Embryonic facial prominence (tissue), 1 donor: ENCODE results near the gene EOLA1.
"Not testable (repeated sequence)": the region's sequence is repeated elsewhere in the genome, so short reads cannot be mapped to it uniquely, and the experiment has no call there.

ENCODE experiments used
- DNase-seq: peaks from one replicate; pipeline ENCODE4 v3.0.0-alpha.2; 2016; ENCODE audit errors: extremely low spot score

EOLA1 gene

GRCh38 chrX:149513825-149514428 lies 26.9 kb upstream of the EOLA1 start:
- DNase-seq, result no peak

- no peak for DNase-seq
Measured at GRCh38 chrX:149515954-149516602, 24.7 kb upstream of the EOLA1 start.

- no peak for DNase-seq
Measured at GRCh38 chrX:149516604-149517003, 24.2 kb upstream of the EOLA1 start.

GRCh38 chrX:149517308-149517707 lies 23.5 kb upstream of the EOLA1 start:
- no peak for DNase-seq

- DNase-seq, result no peak
Measured at GRCh38 chrX:149518236-149518635, 22.6 kb upstream of the EOLA1 start.

GRCh38 chrX:149520636-149521277 lies 20.1 kb upstream of the EOLA1 start:
- not testable (repeated sequence) for DNase-seq

GRCh38 chrX:149521438-149521837 lies 19.4 kb upstream of the EOLA1 start:
- no peak for DNase-seq

GRCh38 chrX:149522916-149523315 lies 17.9 kb upstream of the EOLA1 start:
- DNase-seq, result no peak

- DNase-seq, result not testable (repeated sequence)
Measured at GRCh38 chrX:149525389-149525788, 15.4 kb upstream of the EOLA1 start.

GRCh38 chrX:149525903-149526302 lies 14.9 kb upstream of the EOLA1 start:
- DNase-seq, result not testable (repeated sequence)

GRCh38 chrX:149526318-149527033 lies 14.3 kb upstream of the EOLA1 start:
- DNase-seq, result not testable (repeated sequence)

GRCh38 chrX:149527705-149528104 lies 13.1 kb upstream of the EOLA1 start:
- no peak for DNase-seq

GRCh38 chrX:149528381-149528780 lies 12.4 kb upstream of the EOLA1 start:
- DNase-seq, result no peak

GRCh38 chrX:149531599-149531998 lies 9.2 kb upstream of the EOLA1 start:
- no peak for DNase-seq

GRCh38 chrX:149532868-149533267 lies 7.9 kb upstream of the EOLA1 start:
- DNase-seq, result not testable (repeated sequence)

- DNase-seq, result not testable (repeated sequence)
Measured at GRCh38 chrX:149533999-149534398, 6.8 kb upstream of the EOLA1 start.

- DNase-seq, result not testable (repeated sequence)
Measured at GRCh38 chrX:149534926-149535602, 5.7 kb upstream of the EOLA1 start.

GRCh38 chrX:149537474-149537873 lies 3.3 kb upstream of the EOLA1 start:
- not testable (repeated sequence) for DNase-seq

GRCh38 chrX:149539283-149540130 lies 1.3 kb upstream of the EOLA1 start:
- DNase-seq, result peak; percentile 82

GRCh38 chrX:149540131-149540620 lies 636 bp upstream of the EOLA1 start:
- DNase-seq, result peak; percentile 80
